NCI-H524 (cell line): ENCODE results near the gene DOCK8.

Experiments
- DNase-seq, 2 experiments: peaks; one replicate each; lab custom pipeline; 2025; lab: John Stamatoyannopoulos, UW

DOCK8 gene

DNA sequence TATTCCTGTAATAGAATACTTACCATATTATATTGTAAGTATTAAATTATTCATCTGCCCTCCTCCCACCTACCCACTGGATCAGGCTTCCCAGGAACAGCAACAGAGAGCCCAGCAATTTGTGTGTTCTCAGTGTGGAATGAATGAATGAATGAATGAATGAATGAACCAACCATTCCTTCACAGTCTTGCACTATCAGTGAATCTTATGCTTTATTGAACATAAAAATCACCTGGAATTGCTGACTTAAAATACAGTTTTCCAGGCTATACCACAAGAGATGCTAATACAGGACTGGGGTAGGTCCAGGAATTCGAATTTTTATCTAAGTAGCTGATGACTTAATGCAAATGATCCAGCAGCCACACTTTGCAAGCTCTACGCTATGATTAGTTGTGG is 51.6 kb downstream of the DOCK8 start:
- DNase-seq: no peak

DNA sequence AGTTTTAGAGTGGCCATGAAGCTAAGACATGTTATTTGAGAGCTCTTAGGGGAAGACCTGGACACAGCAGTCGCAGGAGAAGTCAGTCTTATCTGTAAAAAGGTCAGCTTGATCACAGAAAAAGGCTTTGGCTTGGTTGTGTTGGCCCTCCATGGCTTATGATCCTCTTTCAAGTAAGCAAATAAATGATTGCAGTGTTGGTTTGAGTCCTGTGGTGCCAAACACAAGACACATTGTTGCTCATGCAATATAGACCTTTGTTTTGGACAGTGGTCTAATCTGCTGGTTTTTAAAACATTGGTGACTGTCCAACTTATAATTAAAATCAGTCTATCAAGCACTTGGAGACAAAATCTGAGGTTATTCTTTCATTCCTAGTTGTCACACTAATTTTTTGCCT is 54.0 kb downstream of the DOCK8 start:
- DNase-seq: no peak

DNA sequence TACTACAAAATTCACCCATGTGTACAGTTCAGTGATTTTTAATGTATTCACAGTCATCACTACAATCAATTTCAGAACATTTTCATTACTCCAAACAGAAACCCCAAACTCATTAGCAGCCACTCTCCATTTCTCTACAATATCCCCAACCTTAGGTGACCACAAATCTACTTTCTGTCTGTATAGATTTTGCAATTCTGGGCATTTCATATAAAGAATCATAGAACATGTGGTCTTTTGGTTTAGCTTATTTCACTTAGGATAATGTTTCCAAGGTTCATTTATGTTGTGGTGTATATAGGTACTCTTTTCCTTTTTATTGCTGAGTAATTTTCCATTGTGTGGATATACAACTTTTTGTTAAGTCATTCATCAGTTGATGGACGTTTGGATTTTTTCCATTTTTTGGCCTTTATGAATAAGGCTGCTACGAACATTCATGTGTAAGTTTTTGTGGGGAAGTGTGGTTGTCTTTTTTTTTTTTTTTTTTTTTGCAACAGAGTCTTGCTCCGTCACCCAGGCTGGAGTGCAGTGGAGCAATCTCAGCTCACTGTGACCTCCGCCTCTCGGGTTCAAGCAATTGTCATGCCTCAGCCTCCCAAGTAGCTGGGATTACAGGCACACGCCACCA is 54.5 kb downstream of the DOCK8 start:
- no peak for DNase-seq

DNA sequence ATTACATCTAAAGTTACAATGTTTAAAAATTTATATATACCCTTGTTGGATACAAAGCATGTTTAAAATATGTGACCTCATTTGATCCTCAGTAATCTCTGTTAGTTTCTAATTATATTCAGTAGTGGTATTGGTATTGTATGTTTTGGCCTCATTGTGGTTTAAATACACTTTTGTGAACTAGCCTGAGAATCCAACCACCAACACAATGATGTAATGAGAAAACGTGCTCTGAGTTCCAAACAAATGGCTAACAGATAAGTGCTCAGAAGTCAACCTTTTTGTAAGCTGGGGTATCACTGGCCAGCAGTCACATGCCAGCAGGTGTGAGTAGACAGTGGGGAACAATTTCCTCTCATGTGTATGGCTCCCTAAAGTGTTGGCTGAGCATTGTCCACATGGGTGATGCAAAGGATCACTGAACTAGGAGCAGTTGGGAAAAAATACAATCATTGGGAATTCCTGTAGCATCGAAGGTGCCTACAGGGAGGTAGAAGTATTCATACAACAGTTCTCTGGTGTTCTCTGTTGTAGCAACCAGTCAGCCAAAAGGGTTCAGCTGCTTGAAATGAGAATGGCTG is 56.1 kb downstream of the DOCK8 start:
- no peak for DNase-seq

DNA sequence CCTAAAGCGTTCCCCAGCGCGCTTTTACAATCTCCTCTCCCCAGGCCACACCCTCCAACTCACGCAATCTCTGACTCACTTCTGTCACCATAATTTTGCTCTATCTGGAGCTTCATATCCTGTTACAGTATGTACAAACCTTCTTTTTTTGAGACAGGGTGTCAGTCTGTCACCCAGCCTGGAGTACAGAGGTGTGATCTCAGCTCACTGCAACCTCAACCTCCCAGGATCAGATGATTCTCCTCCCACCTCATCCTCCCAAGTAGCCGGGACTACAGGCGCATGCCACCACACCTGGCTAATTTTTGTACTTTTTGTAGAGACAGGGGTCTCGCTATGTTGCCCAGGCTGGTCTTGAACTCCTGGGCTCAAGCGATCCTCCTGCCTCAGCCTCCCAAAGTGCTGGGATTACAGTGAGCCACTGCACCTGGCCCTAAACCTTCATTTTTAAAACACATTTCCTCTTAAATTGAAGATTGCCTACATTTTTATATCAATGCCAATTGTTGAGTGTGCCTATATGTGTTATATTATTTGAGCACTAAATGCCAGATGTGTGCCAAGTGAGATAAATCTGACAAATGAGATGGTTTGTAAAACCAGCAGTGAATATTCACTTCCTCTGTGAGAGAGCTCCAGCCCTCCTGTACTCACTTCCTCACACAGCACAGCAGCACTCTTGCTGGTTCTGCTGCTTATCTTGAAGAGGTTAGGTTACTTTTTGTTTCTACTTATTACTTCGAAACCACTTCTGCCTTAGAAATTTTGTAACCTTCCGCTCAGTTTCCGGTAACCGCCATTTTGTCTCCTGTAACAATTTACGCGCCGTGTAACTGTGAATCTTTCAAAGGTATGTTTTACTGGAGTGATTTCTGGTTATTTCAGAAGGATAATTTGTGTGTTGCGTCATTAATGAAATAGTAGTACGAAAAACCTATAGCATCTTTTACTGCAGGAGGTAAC is 57.9 kb downstream of the DOCK8 start:
- no peak for DNase-seq

DNA sequence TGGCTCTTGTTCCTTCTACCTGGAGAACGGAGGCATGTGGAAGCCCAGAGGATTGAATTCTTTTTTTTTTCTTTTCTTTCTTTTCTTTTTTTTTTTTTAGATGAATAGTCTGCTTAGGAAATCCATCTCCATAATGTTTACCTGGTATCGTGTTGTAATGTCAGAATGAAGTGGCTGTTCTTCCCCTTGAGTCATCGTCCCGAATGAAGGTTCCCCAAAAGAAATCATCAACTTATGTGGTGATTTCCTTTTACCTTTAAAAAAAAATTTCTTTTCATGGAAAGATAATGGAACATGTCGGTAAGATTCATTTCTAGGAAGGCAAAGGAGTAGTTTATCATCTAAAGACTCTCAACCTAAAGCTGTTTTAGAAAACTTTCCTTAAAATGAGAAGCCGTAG is 59.7 kb downstream of the DOCK8 start:
- DNase-seq: no peak

DNA sequence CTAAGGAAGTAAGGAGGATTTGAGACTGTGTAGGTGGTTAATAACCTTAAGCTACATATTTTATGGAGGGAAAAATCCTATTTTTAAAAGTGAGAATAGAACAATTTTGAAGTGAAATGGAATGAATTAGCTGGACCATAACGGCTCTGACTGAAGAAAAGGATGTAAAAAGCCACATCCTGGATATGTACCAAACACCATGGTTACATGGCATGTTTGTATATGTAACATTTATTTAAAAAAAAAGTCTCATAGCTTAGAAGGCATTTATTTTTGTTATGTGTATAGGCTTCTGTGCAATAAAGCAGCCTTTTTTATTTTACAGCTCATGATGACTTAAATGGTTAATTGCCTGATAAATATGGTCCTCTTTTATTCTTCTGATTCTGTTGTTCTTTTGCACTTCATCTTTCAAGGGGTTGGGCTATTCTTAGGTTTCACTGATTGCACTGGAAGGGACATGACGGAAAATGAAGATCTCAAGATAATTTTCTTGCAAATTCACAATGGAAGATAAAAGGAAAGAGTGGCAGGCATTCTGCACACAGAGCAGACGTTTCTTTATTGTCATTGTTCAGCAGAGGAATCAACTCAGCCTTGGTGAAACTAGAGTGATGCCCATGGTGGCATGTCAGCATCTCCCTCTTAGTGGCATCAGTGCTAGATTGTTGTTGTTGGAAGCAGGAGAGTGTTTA is 63.1 kb downstream of the DOCK8 start:
- no peak for DNase-seq

DNA sequence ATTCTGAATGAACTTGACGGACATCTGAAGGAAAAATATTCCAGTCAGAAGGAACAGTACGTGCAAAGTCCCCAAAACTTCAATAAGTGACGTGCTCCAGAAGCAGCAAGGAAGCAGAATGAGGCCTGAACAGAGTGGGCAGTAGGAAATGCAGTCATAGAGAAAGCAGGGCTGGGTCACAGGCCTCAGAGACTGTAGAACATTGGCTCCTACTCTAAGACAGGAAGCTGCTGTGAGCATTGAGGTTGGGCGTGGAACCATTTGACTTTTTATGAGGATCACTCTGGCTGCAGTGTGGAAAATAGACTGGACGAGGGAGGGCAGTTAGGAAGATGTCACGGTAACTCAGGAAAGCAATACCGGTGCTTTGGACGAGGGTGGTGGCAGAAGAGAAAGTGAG is 64.0 kb downstream of the DOCK8 start:
- DNase-seq: no peak

DNA sequence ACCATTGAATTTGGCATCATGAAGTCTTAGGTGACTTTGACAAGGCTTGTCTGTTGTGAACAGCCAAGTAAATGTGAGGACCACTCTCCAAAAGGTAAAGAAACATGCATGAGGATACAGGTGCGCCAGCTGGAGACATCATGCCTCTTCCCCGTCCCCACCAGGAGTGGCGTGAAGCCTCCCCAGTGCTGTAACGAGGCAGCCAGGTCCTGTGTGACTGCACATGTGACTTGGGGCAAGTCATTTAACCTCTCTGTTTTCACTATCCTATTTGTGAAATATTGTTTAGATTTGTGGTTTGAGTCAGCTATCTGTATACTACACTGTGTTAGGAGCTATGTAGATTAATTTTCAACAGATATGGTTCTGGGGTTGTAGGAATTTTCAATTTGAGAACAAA is 65.0 kb downstream of the DOCK8 start:
- no peak for DNase-seq

DNA sequence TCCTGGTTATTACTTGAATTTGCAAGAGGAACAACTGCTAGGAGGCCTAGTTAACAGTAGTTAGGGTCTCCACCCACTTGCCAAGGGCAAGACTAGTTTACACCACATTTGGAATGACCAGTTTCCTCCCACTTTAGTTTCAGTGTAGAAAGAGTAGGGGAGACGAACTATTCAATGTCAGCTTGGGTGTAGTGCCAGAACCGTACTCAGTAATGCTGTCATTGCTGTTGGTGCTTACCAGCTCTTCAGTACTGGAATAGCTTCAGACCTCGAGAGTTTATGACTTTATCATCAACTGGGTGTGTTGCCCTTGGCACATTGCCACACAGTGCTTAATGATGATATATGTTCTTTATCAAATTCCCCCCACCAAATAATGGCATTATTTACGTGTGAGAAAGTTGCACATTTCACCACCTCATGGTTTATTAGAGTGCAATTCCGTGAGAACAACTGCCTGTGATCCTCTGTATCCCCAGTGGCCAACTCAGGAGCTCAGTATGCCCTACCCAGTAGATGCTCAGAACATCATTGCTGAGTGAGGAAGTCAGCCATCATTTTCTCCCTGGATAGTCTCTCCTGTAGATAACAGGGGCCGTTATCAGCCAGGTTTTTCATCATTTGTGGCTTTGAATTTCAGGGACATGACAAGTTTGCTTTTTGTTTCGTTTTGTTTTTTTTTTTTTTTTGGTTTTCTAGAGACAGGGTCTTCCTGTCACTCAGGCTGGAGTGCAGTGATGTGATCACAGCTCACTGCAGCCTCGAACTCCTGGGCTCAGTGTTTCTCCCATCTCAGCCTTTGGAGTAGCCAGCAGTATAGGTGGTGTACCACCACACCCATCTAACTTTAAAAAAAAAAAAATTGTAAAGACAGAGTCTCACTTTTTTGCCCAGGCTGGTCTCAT is 67.3 kb downstream of the DOCK8 start:
- no peak for DNase-seq

DNA sequence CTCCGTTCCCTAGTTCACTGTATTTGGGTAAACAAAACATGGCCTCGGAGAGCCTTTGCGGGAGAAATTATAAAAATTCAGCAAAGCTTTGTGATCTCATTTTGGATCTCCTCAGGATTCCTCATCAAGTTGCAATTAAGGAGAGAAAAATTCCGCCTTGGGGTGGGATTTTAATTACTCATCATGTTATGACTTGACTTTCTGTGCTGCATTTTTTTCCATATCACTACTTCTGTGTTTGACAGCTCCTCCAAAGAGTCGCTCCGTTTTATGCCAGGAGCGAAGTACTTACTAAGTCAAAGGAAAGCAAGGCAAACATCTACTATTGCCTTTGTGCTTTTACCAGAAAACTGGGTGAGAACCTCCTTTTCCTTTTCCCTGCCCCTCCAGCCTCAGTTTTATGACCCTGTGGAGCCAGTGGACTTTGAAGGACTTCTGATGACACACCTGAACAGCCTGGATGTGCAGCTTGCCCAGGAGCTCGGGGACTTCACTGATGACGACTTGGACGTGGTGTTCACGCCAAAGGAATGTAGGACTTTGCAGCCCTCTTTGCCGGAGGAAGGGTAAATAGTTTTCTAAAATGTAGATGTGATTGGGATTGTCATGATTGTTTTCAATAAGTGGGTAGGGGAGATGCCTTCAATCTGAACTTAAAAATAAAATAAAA is 71.5 kb downstream of the DOCK8 start:
- DNase-seq: no peak

DNA sequence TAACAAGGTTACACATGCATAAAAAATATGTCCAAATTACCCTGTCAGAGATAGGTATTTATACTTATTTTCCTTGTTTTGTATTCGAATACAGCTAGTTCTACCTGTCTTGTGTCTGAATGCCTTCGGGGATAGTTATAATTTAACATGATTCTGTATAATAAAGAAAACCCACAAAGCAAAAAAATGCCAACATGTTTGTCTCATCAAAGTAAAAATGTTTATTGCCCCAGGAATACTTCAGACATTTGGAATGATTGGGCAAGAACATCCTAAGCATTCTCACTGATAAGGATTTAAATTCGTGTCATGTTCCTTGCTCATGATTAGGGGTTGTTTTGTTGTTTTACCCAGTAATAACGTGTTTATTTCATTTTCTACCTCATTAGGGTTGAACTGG is 74.5 kb downstream of the DOCK8 start:
- DNase-seq: no peak

DNA sequence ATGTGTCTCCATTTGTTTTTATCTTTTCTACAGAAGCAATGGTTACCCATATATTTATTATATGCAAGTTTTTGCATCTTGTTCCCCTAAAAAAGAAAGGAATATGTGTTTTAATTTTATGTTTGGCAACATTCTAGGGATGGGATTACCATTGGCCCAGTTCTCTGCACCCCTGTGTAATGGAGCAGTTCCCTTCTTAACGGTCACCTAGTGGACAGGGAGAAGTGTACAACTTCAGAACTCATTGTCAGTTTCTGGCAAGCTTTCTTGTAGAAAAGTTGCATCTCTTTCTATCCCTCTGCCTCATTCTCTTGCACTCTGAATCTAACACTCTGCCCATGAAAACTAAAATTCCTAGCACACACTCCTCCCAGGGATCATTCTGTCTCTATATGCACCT is 78.2 kb downstream of the DOCK8 start:
- DNase-seq: peak in 1 of 2 experiments; percentile 17

DNA sequence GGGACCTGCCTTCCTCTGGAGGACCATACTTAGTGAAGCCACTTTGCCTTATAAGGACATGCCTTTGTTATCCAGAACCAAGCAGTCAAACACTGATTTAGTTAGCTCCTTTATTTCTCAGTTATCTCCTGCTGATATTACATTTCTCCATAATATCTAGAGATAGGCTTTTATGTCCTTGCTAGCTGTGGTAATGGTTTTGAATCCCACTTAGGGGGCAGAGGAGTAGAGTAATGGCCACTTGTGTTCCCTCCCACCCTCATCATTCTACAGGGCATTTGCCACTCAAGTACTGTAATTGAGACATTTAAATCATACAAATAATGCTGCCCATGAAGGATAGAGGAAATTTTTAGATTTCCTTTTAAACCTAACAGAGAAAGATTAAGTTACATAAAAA is 80.9 kb downstream of the DOCK8 start:
- no peak for DNase-seq

DNA sequence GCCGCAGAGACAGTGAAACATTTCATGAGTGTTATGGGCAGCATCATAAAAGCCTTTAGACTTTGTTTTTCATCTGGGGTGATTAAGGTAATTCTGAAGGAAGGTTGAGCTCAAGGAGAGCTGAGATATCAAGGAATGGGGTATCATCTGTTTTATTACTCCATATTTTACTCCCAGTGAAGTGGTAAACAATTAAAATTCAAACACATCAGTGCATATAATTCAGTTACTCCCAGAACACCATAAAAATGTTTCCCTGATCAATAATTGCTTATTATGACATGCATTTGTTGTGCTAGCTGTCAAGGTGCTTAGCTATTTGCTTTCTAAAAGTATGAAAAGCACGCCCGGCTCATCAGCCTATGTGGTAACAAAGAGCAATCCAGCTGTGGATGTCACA is 81.7 kb downstream of the DOCK8 start:
- no peak for DNase-seq

DNA sequence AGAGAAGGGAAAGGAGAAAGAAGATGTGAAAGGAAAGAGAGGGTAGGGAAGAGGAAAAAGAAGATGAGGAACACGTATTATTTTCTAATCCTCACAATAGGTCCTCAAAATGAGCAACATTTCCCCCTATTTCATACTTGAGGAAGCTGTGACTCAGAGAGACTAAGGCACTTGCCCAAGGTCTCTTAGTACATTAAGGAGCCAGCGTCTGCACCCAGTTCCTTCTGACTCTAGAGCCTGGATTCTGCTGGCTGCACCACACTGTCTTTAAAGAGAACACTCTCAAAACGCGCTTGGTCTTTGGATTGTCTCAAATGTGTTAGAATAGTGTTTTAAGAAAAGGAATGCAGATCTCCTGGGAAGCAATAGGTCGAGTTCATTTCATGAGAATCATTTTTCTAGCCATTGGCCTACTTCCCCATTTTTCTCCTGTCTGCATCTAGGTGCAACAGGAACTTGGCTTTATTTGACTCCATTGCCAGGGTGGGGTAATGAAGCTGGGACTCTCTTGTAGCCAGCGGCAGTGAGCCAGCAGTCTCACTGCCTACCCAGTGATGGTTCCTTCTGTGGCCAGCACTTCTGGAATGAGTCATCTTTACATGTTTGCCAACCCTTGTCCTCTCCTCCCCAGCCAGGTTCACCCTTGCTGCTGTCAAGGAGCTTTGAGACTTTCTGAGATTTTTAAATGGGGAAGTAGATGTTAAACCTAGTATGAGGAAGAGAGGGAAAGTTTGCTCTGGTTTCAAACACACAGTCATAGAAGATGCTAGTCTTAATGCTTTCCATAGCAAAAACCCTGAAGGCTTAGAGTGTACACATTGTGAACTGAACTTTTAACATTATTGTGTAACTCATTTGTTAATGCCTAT is 82.7 kb downstream of the DOCK8 start:
- no peak for DNase-seq

DNA sequence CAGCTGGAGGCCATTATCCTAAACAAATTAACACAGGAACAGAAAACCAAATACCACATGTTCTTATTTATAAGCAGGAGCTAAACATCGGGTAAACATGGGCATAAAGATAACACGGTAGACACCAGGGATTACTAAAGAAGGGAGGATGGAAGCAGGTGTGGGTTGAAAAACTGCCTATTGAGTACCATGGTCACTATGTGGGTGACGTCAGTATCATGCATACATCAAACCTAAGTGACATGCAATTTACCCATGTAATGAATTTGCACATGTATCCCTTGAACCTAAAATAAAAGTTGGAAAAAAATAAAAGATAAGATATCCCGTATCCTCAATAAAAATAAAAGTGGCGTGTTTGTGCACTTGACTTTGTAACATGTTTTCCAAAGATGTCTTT is 88.8 kb downstream of the DOCK8 start:
- DNase-seq: no peak

DNA sequence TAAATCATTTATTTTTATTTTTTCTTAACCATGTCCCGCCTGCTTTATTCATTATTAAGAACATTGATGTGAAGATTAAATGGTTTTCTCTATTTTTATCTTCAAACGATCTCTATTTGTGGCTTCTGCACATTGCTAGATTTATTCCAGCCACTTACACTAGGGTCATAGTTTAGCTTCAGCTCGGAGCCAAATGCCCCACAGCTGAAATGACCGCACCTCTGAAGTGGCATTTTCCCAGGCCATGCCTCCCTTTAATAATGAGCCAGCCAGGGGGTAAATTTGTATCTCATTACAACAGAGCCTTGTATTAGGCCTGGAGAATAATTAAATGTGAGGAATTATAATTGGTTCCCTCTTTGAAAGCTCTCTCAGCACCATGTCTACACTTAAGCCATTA is 89.4 kb downstream of the DOCK8 start:
- DNase-seq: no peak

DNA sequence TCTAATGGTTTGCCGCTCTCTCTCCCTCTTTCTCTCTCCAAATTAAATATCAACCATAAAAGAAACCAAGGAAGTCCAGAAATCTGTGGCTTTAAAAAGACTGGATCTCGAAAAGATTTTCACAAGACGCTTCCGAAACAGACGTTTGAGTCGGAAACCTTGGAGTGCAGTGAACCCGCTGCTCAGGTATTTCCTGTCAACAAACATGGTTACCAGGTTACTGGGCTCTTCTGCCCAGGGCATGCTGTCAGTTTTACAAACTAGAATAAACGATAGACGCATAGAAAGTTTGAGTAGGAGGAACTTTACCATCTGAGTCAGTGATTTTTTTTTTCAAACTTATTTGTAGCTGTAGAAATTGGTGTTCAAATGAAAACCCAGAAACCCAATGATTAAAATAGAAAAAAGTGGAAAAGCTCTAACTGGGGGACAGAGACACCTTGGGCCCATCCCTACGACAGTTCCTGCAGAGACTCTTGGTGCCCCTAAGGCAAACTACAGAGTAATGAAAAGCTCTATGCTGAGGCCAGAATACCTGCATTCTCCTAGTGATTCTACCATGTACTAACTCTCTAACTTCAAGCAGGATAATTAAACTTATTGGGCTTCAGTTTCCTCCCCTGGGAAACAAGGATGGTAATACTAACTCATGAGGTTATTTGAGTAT is 90.0 kb downstream of the DOCK8 start:
- no peak for DNase-seq
